22Rv1 (cell line): ENCODE data around the gene LCLAT1.

Experiments
- ZFX ChIP-seq: fragments of 450-650 bp; IDR thresholded peaks from 2 replicates; pipeline ENCODE4 v1.6.1; 2017; ENCODE audit warnings: antibody characterized with exemption, borderline replicate concordance
- TF ChIP-seq, protein P1 (sequence below): fragments of 450-650 bp; IDR thresholded peaks from 2 replicates; pipeline ENCODE4 v1.5.1; 2017; ENCODE audit warnings: mild to moderate bottlenecking

DNA sequence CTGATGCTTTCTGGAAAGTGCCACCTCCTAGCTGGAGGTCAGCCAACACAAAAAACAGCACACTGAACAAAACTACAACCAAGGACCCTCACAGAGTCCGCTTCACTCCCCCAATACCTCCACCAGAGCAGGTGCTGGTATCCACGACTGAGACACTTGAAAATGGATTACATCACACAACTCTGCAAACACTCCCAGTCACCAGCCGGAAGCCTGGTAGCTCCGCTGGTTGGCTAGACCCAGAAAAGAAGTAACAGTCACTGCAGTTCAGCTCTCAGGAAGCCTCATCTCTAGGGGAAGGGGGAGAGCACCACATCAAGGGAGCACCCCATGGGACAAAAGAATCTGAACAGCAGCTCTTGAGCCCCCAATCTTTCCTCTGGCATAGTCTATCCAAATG lies 175.4 kb downstream of the LCLAT1 start:
- TF ChIP-seq, protein P1, sequence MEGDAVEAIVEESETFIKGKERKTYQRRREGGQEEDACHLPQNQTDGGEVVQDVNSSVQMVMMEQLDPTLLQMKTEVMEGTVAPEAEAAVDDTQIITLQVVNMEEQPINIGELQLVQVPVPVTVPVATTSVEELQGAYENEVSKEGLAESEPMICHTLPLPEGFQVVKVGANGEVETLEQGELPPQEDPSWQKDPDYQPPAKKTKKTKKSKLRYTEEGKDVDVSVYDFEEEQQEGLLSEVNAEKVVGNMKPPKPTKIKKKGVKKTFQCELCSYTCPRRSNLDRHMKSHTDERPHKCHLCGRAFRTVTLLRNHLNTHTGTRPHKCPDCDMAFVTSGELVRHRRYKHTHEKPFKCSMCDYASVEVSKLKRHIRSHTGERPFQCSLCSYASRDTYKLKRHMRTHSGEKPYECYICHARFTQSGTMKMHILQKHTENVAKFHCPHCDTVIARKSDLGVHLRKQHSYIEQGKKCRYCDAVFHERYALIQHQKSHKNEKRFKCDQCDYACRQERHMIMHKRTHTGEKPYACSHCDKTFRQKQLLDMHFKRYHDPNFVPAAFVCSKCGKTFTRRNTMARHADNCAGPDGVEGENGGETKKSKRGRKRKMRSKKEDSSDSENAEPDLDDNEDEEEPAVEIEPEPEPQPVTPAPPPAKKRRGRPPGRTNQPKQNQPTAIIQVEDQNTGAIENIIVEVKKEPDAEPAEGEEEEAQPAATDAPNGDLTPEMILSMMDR = no peak
- TF ChIP-seq ZFX = no peak
